Smooth muscle cell (in vitro differentiated cells): ENCODE measurements around the gene TMSB4X. TPM values are rescaled to one million over a fixed set of nuclear protein-coding genes. Genes with fewer than 3 reads are reported as not detected.

Experiments used
- DNase-seq: peaks from one replicate; lab custom pipeline; 2025; ENCODE audit not compliant: unreplicated experiment; lab: John Stamatoyannopoulos, UW
- H2AFZ ChIP-seq: fragments of 200-600 bp; sonication (generic); 2 replicates; pipeline ENCODE4 v1.6.0; 2016; ENCODE audit warnings: antibody characterized with exemption, low read depth, mild to moderate bottlenecking
- H3F3A ChIP-seq: fragments of 200-600 bp; sonication (generic); 2 replicates; pipeline ENCODE4 v1.6.0; 2017; ENCODE audit warnings: antibody characterized with exemption, low read depth
- H3K27ac ChIP-seq: fragments of 200-600 bp; sonication (generic); 2 replicates; pipeline ENCODE4 v1.5.1; 2016; ENCODE audit warnings: low read depth, mild to moderate bottlenecking
- H3K27me3 ChIP-seq: fragments of 200-600 bp; sonication (generic); 2 replicates; pipeline ENCODE4 v1.6.1; 2016; ENCODE audit warnings: low read depth, mild to moderate bottlenecking
- H3K36me3 ChIP-seq: fragments of 200-600 bp; sonication (generic); 2 replicates; pipeline ENCODE4 v1.5.1; 2016; ENCODE audit warnings: low read depth
- H3K4me1 ChIP-seq: fragments of 200-600 bp; sonication (generic); 2 replicates; pipeline ENCODE4 v1.5.1; 2016; ENCODE audit warnings: low read depth
- H3K4me2 ChIP-seq: fragments of 200-600 bp; sonication (generic); 2 replicates; pipeline ENCODE4 v1.6.0; 2016; ENCODE audit warnings: mild to moderate bottlenecking
- H3K4me3 ChIP-seq: fragments of 200-600 bp; sonication (generic); 2 replicates; pipeline ENCODE4 v1.5.1; 2016; ENCODE audit warnings: mild to moderate bottlenecking
- H3K79me2 ChIP-seq: fragments of 200-600 bp; sonication (generic); 2 replicates; pipeline ENCODE4 v1.6.0; 2016; ENCODE audit warnings: low read depth, mild to moderate bottlenecking
- H3K9ac ChIP-seq: fragments of 200-600 bp; sonication (generic); 2 replicates; pipeline ENCODE4 v1.6.0; 2016; ENCODE audit warnings: low read depth
- H3K9me3 ChIP-seq: fragments of 200-600 bp; sonication (generic); replicated peaks from 2 replicates; pipeline ENCODE4 v1.5.1; 2016; ENCODE audit warnings: low read depth
- H4K20me1 ChIP-seq: fragments of 200-600 bp; sonication (generic); 2 replicates; pipeline ENCODE4 v1.6.0; 2016; ENCODE audit warnings: low read depth
- WGBS: methylation state at CpG from one replicate; pipeline ENCODE4 v1.1.7; 2016; ENCODE audit warnings: low lambda C conversion rate; 5-methylcytosine and 5-hydroxymethylcytosine counted together
- polyA plus RNA-seq: library from polyadenylated mRNA; unstranded; fragments of >200 nt; fragmentation: Nextera tagmentation; extraction: Ambion mirVana; gene quantifications from 2 replicates; pipeline ENCODE4 v1.2.1, GENCODE V29; 2016
- total RNA-seq: library from RNA; depleted of rRNA; stranded (reverse); fragments of >200 nt; gene quantifications from 2 replicates; pipeline ENCODE4 v1.2.3, GENCODE V29; 2014
- TF ChIP-seq, protein P1 (sequence below): fragments of 200-600 bp; sonication (generic); IDR thresholded peaks from 2 replicates; pipeline ENCODE4 v1.5.1; 2017; ENCODE audit warnings: borderline replicate concordance, mild to moderate bottlenecking, antibody characterized with exemption; ENCODE audit not compliant: insufficient read depth, poor library complexity, severe bottlenecking

TMSB4X gene
- total and polyA plus RNA-seq, 2 experiments from 2014 or later: 9,721 to 12,637 TPM

DNA sequence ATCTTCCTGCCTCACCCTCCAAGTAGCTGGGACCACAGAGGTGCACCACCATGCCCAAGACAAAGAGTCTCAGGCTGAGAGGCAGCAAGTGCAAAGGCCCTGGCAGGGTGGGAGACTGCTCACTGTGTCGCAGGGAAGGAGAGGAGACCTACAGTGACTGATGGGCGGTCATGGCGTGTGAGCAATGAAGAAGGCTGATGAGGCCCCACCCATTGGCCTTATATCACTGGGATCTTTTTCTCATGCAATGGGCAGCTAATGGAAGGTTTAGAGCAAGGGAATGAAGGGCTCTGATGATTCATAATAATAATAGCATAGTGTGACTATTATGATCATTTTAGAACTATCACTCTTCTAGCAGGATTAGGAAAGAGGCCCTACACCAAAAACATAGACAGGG is 48.7 kb downstream of the TMSB4X start:
- Histone ChIP-seq H3K79me2 (no peaks in the 10 kb centered on the region), H3K4me1 (peaks cover 15% of the 10 kb centered on the region), H3K27ac (no peak overlapping the region), H3K36me3 (no peaks in the 10 kb centered on the region), H3K4me3 (no peak overlapping the region), H3K9ac (no peak overlapping the region), H2AFZ (no peak overlapping the region), H4K20me1 (no peaks in the 10 kb centered on the region), H3K9me3 (no peaks in the 10 kb centered on the region), H3F3A (no peaks in the 10 kb centered on the region), H3K27me3 (no peaks in the 10 kb centered on the region), H3K4me2 (no peak overlapping the region)
- TF ChIP-seq, protein P1, sequence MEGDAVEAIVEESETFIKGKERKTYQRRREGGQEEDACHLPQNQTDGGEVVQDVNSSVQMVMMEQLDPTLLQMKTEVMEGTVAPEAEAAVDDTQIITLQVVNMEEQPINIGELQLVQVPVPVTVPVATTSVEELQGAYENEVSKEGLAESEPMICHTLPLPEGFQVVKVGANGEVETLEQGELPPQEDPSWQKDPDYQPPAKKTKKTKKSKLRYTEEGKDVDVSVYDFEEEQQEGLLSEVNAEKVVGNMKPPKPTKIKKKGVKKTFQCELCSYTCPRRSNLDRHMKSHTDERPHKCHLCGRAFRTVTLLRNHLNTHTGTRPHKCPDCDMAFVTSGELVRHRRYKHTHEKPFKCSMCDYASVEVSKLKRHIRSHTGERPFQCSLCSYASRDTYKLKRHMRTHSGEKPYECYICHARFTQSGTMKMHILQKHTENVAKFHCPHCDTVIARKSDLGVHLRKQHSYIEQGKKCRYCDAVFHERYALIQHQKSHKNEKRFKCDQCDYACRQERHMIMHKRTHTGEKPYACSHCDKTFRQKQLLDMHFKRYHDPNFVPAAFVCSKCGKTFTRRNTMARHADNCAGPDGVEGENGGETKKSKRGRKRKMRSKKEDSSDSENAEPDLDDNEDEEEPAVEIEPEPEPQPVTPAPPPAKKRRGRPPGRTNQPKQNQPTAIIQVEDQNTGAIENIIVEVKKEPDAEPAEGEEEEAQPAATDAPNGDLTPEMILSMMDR: no peak
- no peak for DNase-seq
- 95% methylated on average over 3 of the region's 3 CpGs for WGBS

DNA sequence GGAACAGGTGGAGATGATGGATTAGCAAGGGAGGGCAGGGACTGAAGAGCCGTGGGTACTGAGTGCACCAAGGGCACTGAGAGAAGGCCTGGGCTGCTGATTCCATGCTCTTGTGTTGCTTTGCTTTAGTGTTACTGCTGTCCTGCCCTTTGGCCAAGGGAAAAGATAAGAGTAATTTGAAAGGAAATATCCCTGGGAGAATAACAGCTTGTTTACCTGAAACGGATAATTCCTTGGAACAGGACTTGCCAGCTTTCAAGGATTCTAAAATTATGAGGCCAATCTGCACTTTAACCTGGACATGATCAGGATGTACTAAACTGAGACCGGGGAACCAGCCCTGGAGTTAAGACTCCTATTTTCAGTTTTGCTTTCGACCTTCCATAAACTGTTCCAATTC is 49.1 kb downstream of the TMSB4X start:
- Histone ChIP-seq H3K4me2 (no peak overlapping the region), H3K9me3 (no peaks in the 10 kb centered on the region), H3K79me2 (no peaks in the 10 kb centered on the region), H3K4me1 (peaks cover 18% of the 10 kb centered on the region), H3K27ac (no peak overlapping the region), H4K20me1 (no peaks in the 10 kb centered on the region), H3K36me3 (no peaks in the 10 kb centered on the region), H3K4me3 (no peak overlapping the region), H3K9ac (no peak overlapping the region), H2AFZ (no peak overlapping the region), H3F3A (no peaks in the 10 kb centered on the region), H3K27me3 (no peaks in the 10 kb centered on the region)
- 86% methylated on average over 4 of the region's 4 CpGs for WGBS
- no peak for DNase-seq
- TF ChIP-seq, protein P1: no peak

- H3K79me2 ChIP-seq: no peaks in the 10 kb centered on the region
Observed at GRCh38 chrX:13024986-13025385, 50.1 kb downstream of the TMSB4X start.

More at GRCh38 chrX:13024986-13025385, 50.1 kb downstream of the TMSB4X start:
- TF ChIP-seq, protein P1: no peak
- 24% methylated on average over 3 of the region's 3 CpGs for WGBS
- no peaks in the 10 kb centered on the region for H3K9me3 ChIP-seq
- H4K20me1 ChIP-seq: no peaks in the 10 kb centered on the region
- H3K4me2 ChIP-seq: no peak overlapping the region
- DNase-seq: no peak
- H3K4me3 ChIP-seq: no peak overlapping the region
- peak overlapping the region; percentile 46 for H2AFZ ChIP-seq
- H3F3A ChIP-seq: peaks cover 3% of the 10 kb centered on the region
- peaks cover 28% of the 10 kb centered on the region for H3K4me1 ChIP-seq
- no peaks in the 10 kb centered on the region for H3K36me3 ChIP-seq
- H3K27me3 ChIP-seq: no peaks in the 10 kb centered on the region
- no peak overlapping the region for H3K9ac ChIP-seq
- H3K27ac ChIP-seq: no peak overlapping the region

Other genes starting within 250 kb of the TMSB4X start
- gene PRPS2, start 183.7 kb upstream of the TMSB4X start, total RNA-seq: 22.2 and 28.0 TPM in 2 replicates
- 13.4 and 14.5 TPM in 2 replicates for gene PRPS2, start 183.7 kb upstream of the TMSB4X start, polyA plus RNA-seq
- gene TLR7, start 108.0 kb upstream of the TMSB4X start, total RNA-seq: 0.27 TPM in 1 of 2 replicates, not detected in the other
- gene TLR7, start 108.0 kb upstream of the TMSB4X start, polyA plus RNA-seq: not detected in 2 replicates
- gene TLR8, start 68.5 kb upstream of the TMSB4X start, total RNA-seq: not detected in 2 replicates
- not detected in 2 replicates for gene TLR8, start 68.5 kb upstream of the TMSB4X start, polyA plus RNA-seq
- not detected in 2 replicates for gene FAM9C, start 69.5 kb downstream of the TMSB4X start, total RNA-seq
- not detected in 2 replicates for gene FAM9C, start 69.5 kb downstream of the TMSB4X start, polyA plus RNA-seq